Activated T-cell treated with anti-CD3 and anti-CD28 coated beads for 1 hour (primary cell): ENCODE data around the gene FAM174C.
A peak's percentile ranks its signal among the peaks of the same experiment; 100 is the strongest.

Source experiments
- DNase-seq: peaks from one replicate; pipeline ENCODE4 v3.0.0-alpha.2; 2020; ENCODE audit warnings: low read depth

Gene FAM174C

DNA sequence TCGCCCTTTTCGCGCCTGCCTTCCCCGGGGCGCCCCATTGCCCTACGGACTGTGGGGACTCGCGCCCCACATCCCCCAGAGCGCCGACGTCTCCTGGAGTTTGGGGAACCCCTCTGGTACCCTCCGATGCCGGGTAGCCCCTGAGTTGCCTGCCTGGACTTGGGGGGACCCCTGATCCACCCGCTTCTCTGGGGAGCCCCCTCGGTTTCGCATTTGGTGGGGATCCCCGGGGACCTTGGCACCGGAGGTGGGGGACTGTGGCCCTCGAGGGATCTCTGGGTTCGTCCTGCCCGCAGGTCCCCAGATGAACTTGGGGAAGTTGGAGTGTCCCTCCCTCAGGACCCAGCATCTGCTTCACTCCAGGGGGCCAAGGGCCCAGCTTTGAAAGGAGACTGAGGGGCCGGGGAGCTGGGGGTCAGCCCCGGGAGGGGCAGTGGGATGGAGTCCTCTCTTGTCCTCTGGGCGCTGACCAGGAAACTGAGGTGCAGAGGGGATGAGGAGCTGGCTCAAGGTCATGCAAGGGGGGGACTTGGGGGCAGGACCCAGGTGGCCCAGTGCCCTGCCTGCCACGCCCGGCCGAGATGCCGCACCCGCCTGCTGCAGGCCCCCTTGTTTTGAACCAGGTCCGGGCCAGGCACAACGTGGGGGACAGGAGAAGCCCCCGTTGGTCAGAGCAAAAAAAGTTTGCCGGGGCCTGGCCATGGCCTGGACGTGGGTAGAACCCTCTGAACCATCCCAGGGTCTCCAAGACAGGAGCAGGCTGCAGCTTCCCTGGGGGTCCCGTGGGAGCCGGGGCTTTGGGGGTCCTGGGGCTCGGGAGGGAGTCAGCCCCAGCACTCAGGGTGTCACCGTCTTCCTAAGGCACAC lies 11.4 kb downstream of the FAM174C start:
- no peak for DNase-seq

- no peak for DNase-seq
Observed at GRCh38 chr19:1287354-1288225, 12.3 kb downstream of the FAM174C start.

DNA sequence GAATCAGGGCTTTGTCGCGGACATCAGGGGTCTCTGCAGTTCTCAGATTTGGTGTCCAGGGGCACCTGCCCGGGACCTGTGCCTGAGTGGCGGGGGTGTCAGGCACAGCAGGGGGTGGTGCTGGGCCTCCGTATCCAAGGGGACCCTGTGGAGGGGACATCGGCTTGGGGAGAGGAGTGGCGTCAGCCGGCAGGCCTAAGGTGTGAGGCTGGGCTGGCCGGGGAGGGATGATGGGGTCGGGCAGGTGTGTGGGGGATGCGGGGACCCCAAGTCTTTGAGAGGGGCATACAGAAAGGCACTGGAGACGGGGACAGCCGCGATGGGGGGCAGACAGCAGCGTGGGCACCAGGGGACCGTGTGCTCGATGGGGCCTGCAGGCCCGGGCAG lies 12.9 kb downstream of the FAM174C start:
- DNase-seq: no peak

DNA sequence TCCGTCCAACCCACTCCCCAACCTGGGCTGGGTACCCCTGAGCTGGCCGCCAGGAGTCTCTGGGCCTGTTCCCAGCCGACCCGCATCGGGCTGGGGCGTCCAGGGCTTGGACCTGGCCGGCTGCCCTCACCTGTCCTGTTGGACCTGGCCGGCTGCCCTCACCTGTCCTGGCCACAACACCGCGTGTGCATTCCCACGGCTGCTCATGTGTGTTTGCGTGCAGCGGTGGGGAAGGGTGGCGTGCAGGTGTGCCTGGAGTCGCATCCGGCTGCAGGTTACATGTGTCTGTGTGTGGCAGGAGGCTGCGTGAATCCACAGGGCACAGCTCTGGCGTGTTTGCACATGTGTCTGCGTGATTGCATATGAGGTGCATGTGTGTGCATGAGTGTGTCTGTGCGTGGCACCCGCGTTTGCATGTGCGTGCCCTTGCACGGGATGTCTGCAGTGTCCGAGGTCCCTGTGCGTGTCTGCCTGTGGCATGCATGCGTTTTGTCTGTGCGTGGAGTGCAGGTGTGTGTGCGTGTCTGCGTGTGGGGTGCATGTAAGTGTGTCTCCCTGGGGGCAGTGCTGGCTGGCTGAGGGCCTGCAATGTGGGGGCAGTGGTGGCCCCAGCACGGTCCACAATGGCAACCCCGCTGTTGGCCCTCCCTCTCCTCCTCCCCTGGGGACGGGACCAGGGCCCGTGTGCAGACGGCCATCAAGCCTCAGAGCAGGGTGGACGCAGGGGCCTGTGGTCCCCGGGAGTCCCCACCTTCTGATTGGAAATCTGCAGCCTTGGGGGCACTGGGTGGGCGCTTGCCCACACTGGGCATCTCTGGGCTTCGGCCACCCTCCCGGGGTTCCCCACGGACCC lies 13.7 kb downstream of the FAM174C start:
- DNase-seq: no peak

DNA sequence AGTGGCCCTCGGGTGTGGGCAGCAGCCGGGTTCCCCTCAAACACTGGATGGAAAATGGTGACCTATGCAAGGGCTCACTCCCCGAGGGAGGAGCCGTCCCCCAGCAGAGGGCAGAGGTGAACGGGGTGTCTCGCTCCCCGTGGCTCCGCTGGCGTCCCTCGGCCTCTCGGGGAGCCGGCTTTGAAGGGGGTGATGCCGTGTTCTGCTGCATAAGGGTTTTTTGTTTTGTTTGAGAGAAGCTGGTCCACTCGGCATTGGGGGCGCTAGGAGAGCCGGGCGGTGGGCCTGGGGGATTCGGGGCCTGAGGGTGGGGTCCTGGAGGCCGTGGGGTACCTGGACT lies 14.3 kb downstream of the FAM174C start:
- DNase-seq: no peak

GRCh38 chr19:1290196-1290702 lies 14.9 kb downstream of the FAM174C start:
- no peak for DNase-seq

GRCh38 chr19:1290703-1291651 lies 15.6 kb downstream of the FAM174C start:
- no peak for DNase-seq

DNA sequence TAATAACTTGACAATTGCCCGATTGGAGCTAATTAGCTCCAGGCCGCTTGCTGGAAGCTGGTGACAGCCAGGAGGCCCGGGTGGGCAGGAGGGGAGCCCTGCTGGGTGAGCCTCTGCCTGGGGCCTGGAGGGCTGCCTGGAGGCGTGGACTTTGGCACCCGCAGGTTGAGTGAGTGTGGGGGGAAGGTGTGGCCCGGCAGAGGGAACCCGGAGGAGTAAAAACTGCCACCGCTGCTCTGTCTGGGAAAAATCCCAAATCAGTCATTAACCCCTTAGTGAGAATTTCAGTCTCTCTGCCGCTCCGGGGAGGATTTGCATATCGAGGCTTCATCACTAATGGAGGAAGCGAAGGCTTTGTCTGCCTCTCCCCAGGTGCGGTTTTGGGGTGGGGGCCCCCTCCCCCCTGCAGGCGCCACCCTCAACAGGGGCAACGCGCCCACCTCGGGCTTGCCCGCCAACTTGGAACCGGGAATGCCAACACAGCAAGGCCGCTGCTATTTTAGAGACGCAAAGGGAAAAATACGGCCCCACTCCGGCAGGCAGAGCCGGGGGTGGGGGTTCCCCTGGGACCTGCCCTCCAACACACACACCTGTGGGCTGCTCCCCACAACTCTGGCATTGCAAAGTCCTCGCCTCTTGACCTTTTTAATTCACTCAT lies 16.6 kb downstream of the FAM174C start:
- DNase-seq: no peak

- no peak for DNase-seq
Observed at GRCh38 chr19:1292419-1293151, 17.3 kb downstream of the FAM174C start.

- DNase-seq: no peak
Observed at GRCh38 chr19:1293782-1294604, 18.7 kb downstream of the FAM174C start.

- no peak for DNase-seq
Observed at GRCh38 chr19:1294688-1295087, 19.4 kb downstream of the FAM174C start.

DNA sequence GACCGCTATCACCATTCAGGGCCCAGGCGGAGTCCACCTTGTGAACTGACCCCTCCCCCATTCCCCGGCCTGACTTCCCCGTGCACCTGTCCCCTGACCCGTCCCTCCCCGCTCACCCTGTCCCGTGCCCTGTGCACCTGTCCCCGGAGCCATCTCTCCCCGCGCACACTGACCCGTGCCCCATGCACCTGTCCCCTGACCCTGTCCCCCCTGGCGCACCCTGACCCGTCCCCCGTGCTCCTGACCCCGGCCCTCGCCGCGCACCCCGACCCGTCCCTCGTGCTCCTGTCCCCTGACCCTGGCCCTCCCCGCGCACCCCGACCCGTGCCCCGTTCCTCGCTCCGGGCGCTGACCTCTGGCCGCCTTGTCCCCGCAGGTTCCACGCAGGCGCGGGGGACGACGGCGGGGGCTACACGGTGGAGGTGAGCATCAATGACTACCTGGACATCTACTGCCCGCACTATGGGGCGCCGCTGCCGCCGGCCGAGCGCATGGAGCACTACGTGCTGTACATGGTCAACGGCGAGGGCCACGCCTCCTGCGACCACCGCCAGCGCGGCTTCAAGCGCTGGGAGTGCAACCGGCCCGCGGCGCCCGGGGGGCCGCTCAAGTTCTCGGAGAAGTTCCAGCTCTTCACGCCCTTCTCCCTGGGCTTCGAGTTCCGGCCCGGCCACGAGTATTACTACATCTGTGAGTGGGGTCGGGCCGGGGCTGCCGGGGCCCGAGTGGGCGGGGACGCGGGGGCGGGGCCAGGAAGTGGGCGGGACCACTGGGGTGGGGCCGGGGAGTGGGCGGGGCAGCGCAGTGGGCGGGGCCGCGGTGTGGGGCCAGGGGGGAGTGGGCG lies 20.1 kb downstream of the FAM174C start:
- peak; percentile 37 for DNase-seq

GRCh38 chr19:1296078-1296477 lies 20.7 kb downstream of the FAM174C start:
- no peak for DNase-seq

GRCh38 chr19:1296575-1297271 lies 21.4 kb downstream of the FAM174C start:
- DNase-seq: no peak

DNA sequence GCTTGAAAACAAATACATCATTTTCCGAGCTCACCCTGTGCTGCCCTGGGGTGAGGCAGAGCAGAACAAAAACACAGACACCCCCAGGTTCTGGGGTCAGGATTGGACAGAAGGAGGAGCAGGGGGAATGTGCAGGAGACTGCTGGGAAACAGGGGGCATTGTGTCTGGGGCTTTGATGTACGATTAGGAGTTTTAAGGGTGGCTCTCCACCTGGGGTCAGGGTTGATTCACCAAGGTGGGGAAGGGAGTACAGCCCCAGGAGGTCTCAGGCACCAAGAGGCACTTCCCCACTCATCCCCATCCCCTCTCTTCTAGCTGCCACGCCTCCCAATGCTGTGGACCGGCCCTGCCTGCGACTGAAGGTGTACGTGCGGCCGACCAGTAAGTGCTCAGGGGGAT lies 22.9 kb downstream of the FAM174C start:
- no peak for DNase-seq

- no peak for DNase-seq
Observed at GRCh38 chr19:1299801-1300200, 24.5 kb downstream of the FAM174C start.
